ENCODE data around the gene FAM184B.
"Not testable (repeated sequence)": the region's sequence is repeated elsewhere in the genome, so short reads cannot be mapped to it uniquely, and the experiment has no call there.

The FAM184B gene

DNA sequence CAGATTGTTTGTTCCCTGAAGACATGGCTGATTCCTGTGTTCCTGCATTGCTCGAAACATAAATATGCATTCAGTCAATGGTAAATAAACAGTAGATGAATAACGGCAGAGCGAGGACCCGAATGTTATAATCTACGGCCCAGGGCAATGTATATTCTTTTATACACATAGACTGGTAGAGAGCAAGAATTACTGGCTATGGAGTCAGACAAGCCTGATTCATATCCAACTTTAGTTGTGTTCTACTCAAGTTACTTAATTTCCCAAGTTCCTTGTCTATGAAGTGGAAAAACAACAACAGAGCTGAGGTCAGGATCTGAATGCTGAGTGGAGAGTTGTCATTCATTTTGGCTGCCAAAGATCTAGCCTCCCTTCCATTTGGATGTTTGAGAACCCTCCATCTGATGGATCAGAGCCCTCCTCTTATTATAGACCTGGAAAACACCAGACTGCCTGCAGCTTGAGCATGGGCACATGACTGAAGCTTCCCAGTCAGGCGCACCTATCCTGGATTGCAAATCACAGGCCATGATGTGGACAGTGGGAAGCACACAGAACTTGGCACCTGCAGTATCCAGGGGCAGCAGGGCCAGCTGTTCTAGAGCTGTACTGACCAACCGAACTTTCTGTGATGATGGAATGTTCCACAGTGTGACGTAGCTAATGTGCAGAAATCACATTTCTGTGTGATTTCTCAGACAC, 80.1 kb downstream of the FAM184B start:
- WGBS: 91% methylated on average over 8 of the region's 8 CpGs
- Histone ChIP-seq H3K27me3 (ENCODE audit: insufficient read depth, low read length) (no peaks in the 10 kb centered on the region), H3K4me1 (ENCODE audit: insufficient read depth, low read length) (no peaks in the 10 kb centered on the region), H3K9me3 (ENCODE audit: insufficient read depth, low read depth, low read length) (no peaks in the 10 kb centered on the region), H3K9ac (ENCODE audit: low read depth, low read length) (no peak overlapping the region), H3K36me3 (ENCODE audit: insufficient read depth, low read length) (no peaks in the 10 kb centered on the region), H3K27ac (ENCODE audit: low read depth, low read length) (no peak overlapping the region), H3K4me3 (ENCODE audit: low read length) (no peak overlapping the region)

DNA sequence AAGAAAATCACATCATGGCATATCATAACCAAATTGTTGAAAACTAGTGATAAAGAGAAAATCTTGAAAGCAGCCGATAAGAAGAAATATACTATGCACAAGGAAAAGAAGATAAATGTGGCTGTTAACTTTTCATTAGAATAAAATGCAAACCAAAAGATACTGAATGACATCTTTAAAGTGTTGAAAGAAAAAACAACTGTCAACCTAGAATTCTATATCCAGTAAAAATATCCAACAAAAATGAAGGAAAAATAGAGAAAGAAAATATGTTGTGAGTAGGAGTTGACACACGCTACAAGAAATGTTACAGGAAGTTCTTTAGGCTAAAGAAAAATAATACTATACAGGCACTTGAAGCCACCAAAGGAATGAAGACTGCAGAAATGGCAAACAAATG, 82.0 kb downstream of the FAM184B start:
- H3K9me3 ChIP-seq (ENCODE audit: insufficient read depth, low read depth, low read length): no peaks in the 10 kb centered on the region
- H3K27ac ChIP-seq (ENCODE audit: low read depth, low read length): no peak overlapping the region
- no peaks in the 10 kb centered on the region for H3K36me3 ChIP-seq (ENCODE audit: insufficient read depth, low read length)
- no CpG with 5 or more reads among the region's 2 CpGs for WGBS
- H3K9ac ChIP-seq (ENCODE audit: low read depth, low read length): no peak overlapping the region
- no peaks in the 10 kb centered on the region for H3K27me3 ChIP-seq (ENCODE audit: insufficient read depth, low read length)
- H3K4me1 ChIP-seq (ENCODE audit: insufficient read depth, low read length): no peaks in the 10 kb centered on the region
- no peak overlapping the region for H3K4me3 ChIP-seq (ENCODE audit: low read length)

DNA sequence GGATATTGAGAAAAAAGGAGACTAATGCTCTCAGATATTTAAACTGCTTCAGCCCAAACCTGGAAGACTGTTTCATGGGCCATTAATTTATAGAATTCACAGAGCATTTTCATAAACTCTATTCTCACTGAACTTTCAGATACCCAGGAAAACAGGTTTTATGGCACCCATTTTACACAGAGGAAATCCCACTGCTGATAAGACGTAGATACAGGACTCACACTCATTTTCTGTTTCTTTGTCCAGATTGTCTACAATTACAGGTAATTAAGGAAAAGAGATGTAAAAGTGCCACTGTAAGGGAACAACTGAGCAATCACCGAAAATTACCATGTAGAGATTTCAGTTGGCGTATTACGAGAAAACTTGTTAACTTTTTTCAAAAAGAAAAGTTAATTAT, 83.3 kb downstream of the FAM184B start:
- Histone ChIP-seq H3K9me3 (ENCODE audit: insufficient read depth, low read depth, low read length) (no peaks in the 10 kb centered on the region), H3K9ac (ENCODE audit: low read depth, low read length) (no peak overlapping the region)
- WGBS: 91% methylated on average over 2 of the region's 4 CpGs

DNA sequence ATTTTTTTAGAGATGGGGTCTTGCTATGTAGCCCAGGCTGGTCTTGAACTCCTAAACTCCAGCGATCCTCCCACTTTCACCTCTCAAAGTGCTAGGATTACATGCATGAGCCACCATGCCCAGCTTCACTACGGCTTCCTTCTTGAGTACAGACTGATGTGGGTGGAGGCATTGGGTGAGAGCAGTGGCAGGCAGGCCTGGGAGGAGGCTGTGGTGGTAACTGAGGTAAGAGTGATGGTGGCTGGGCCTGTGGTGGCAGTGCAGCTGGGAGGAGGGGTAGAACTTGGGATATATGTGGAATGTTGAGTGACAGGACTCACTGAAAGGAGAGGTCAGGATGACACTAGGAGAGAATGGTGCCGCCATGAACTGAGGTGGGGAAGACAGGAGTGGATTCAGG, 86.1 kb downstream of the FAM184B start:
- no peaks in the 10 kb centered on the region for H3K36me3 ChIP-seq (ENCODE audit: insufficient read depth, low read length)
- WGBS: 94% methylated on average over 3 of the region's 3 CpGs
- H3K27me3 ChIP-seq (ENCODE audit: insufficient read depth, low read length): no peaks in the 10 kb centered on the region
- H3K27ac ChIP-seq (ENCODE audit: low read depth, low read length): no peak overlapping the region
- H3K4me1 ChIP-seq (ENCODE audit: insufficient read depth, low read length): no peaks in the 10 kb centered on the region
- H3K4me3 ChIP-seq (ENCODE audit: low read length): no peak overlapping the region
- no peak overlapping the region for H3K9ac ChIP-seq (ENCODE audit: low read depth, low read length)
- H3K9me3 ChIP-seq (ENCODE audit: insufficient read depth, low read depth, low read length): no peaks in the 10 kb centered on the region

More for the DNA sequence above, 83.3 kb downstream of the FAM184B start:
- Histone ChIP-seq H3K27me3 (ENCODE audit: insufficient read depth, low read length) (no peaks in the 10 kb centered on the region), H3K27ac (ENCODE audit: low read depth, low read length) (no peak overlapping the region), H3K36me3 (ENCODE audit: insufficient read depth, low read length) (no peaks in the 10 kb centered on the region), H3K4me3 (ENCODE audit: low read length) (no peak overlapping the region), H3K4me1 (ENCODE audit: insufficient read depth, low read length) (no peaks in the 10 kb centered on the region)

DNA sequence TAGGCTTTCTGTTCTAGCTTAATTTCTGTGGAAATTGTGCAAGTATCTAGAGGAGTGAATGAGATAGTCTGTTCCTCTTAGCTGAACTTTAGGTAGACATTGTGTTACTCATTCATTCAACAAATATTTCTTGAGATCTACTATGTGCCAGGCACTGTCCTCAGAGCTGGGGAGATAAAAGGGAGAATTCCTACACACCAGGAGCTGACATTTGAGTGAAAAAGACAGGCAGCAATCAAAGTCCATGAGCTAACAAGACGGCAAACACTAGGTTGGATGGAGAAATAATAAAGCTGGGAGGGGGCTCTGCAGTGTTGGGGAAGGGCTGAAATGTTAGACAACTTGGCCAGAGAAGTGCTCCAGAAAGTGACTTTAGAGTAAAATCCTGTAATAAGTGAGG, 86.9 kb downstream of the FAM184B start:
- H3K27me3 ChIP-seq (ENCODE audit: insufficient read depth, low read length): no peaks in the 10 kb centered on the region
- H3K4me3 ChIP-seq (ENCODE audit: low read length): no peak overlapping the region
- no peaks in the 10 kb centered on the region for H3K36me3 ChIP-seq (ENCODE audit: insufficient read depth, low read length)
- H3K27ac ChIP-seq (ENCODE audit: low read depth, low read length): no peak overlapping the region
- no peaks in the 10 kb centered on the region for H3K9me3 ChIP-seq (ENCODE audit: insufficient read depth, low read depth, low read length)
- H3K4me1 ChIP-seq (ENCODE audit: insufficient read depth, low read length): no peaks in the 10 kb centered on the region
- no peak overlapping the region for H3K9ac ChIP-seq (ENCODE audit: low read depth, low read length)
- 47% methylated on average over 1 of the region's 1 CpG for WGBS

DNA sequence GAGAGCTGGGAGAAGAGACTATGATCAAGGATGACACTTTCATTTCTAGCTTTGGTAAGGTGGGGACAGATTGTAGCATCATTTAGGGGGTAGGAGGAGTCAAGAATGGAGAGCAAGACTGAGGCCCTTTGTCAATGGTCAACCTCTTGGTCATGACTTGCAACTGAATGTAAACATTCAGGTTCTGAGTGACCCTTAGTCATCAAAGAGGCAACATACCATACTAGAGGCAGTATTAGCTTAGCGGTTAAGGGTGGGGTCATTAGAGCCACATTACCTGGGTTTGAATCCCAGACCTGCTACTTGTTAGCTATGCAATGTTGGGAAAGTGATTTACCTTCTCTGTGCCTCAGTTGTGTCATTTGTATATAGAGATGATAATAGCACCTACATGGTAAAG, 90.5 kb downstream of the FAM184B start:
- no peaks in the 10 kb centered on the region for H3K4me1 ChIP-seq (ENCODE audit: insufficient read depth, low read length)
- no peak overlapping the region for H3K9ac ChIP-seq (ENCODE audit: low read depth, low read length)
- H3K9me3 ChIP-seq (ENCODE audit: insufficient read depth, low read depth, low read length): no peaks in the 10 kb centered on the region
- H3K27ac ChIP-seq (ENCODE audit: low read depth, low read length): no peak overlapping the region
- no peaks in the 10 kb centered on the region for H3K27me3 ChIP-seq (ENCODE audit: insufficient read depth, low read length)
- H3K36me3 ChIP-seq (ENCODE audit: insufficient read depth, low read length): no peaks in the 10 kb centered on the region
- WGBS: 100% methylated on average over 1 of the region's 1 CpG
- no peak overlapping the region for H3K4me3 ChIP-seq (ENCODE audit: low read length)

DNA sequence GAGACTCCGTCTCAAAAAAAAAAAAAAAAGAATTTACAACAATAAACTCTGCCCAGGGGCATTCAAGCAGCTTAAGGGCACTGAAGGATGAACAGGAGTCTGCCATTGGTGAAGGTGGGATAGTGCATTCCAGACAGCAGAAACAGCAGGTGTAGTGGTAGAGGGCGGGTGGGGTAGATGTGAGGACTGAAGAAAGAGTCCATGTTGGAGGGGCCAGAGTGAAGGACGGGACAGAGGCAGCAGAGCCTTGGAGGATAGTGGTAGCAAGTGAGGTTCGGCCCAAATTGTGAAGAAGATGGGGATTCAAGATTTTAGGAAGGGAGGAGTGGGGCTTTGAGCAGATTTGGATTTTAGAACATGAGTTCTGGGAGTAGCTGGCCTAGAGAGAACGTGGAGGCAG, 91.3 kb downstream of the FAM184B start:
- WGBS: 94% methylated on average over 5 of the region's 5 CpGs
- Histone ChIP-seq H3K9ac (ENCODE audit: low read depth, low read length) (no peak overlapping the region), H3K4me3 (ENCODE audit: low read length) (no peak overlapping the region), H3K9me3 (ENCODE audit: insufficient read depth, low read depth, low read length) (no peaks in the 10 kb centered on the region), H3K27ac (ENCODE audit: low read depth, low read length) (no peak overlapping the region), H3K27me3 (ENCODE audit: insufficient read depth, low read length) (no peaks in the 10 kb centered on the region), H3K4me1 (ENCODE audit: insufficient read depth, low read length) (no peaks in the 10 kb centered on the region), H3K36me3 (ENCODE audit: insufficient read depth, low read length) (no peaks in the 10 kb centered on the region)

DNA sequence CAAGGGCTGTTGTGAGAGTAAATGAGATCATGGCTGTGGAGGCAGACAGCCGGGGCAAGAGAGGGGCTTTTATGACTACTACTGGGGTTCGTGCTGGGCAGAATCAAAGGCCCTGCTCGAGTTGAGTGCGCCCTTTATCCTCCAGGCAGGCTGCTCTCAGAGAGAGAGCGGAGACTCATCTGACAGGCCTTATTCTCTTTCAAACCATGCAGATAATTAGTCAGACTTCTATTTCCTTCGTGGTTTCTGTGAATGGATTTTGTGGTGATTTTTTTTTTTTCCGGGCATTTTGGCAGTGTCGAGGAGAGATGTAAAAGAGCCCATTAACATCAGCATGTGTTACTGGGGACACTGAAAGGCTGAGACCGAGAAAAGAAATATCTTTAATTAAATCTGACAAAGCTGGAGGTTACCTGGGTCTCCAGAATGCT, 93.4 kb downstream of the FAM184B start:
- Histone ChIP-seq H3K9ac (ENCODE audit: low read depth, low read length) (no peak overlapping the region), H3K36me3 (ENCODE audit: insufficient read depth, low read length) (no peaks in the 10 kb centered on the region), H3K27ac (ENCODE audit: low read depth, low read length) (no peak overlapping the region), H3K4me1 (ENCODE audit: insufficient read depth, low read length) (no peaks in the 10 kb centered on the region), H3K9me3 (ENCODE audit: insufficient read depth, low read depth, low read length) (no peaks in the 10 kb centered on the region), H3K27me3 (ENCODE audit: insufficient read depth, low read length) (no peaks in the 10 kb centered on the region), H3K4me3 (ENCODE audit: low read length) (no peak overlapping the region)
- WGBS: 78% methylated on average over 9 of the region's 9 CpGs

DNA sequence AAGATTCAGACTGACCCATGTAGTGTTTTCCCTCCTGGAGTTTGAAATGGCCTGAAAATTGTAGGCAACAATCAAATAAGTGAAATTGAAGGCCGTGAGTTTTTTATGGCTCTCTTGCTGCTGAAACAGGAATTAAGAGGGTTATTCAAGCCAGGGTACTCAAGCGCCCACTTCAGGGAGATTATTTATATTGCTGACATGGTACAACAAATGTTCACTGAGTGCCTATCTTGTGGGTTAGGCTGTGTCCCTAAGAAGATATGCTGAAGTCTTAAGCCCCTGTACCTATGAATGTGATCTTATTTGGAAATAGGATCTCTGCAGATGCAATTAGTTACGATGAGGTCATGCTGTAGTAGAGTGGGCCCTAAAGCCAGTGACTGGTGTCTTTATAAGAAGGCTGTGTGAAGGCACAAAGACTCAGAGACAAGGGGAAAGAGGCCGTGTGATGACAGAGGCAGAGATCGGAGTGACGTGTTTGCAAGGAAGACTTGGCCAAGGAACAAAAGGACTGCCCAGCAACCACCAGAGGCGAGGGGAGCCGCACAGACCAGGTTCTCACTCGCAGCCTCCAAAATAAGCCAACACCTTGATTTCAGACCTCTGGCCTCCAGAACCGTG, 94.1 kb downstream of the FAM184B start:
- 93% methylated on average over 10 of the region's 10 CpGs for WGBS
- no peak overlapping the region for H3K9ac ChIP-seq (ENCODE audit: low read depth, low read length)
- no peaks in the 10 kb centered on the region for H3K9me3 ChIP-seq (ENCODE audit: insufficient read depth, low read depth, low read length)

DNA sequence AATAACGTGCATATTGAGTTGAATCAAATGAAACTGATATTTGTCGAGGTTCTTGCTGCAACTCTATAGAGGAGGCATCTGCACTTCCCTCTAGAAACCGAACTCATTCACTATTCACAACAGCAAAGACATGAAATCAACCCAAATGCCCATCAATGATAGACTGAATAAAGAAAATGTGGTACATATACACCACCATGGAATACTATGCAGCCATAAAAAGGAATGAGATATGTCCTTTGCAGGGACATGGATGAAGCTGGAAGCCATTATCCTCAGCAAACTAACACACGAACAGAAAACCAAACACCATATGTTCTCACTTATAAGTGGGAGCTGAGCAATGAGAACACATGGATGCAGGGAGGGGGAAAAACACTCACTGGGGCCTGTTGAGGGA, 96.8 kb downstream of the FAM184B start:
- H3K36me3 ChIP-seq (ENCODE audit: insufficient read depth, low read length); H3K4me3 ChIP-seq (ENCODE audit: low read length); H3K4me1 ChIP-seq (ENCODE audit: insufficient read depth, low read length); H3K27me3 ChIP-seq (ENCODE audit: insufficient read depth, low read length); H3K27ac ChIP-seq (ENCODE audit: low read depth, low read length); H3K9me3 ChIP-seq (ENCODE audit: insufficient read depth, low read depth, low read length); H3K9ac ChIP-seq (ENCODE audit: low read depth, low read length): not testable (repeated sequence)
- WGBS: 92% methylated on average over 3 of the region's 4 CpGs

More for the DNA sequence above, 94.1 kb downstream of the FAM184B start:
- Histone ChIP-seq H3K36me3 (ENCODE audit: insufficient read depth, low read length) (no peaks in the 10 kb centered on the region), H3K27ac (ENCODE audit: low read depth, low read length) (no peak overlapping the region), H3K27me3 (ENCODE audit: insufficient read depth, low read length) (no peaks in the 10 kb centered on the region), H3K4me1 (ENCODE audit: insufficient read depth, low read length) (no peaks in the 10 kb centered on the region), H3K4me3 (ENCODE audit: low read length) (no peak overlapping the region)

DNA sequence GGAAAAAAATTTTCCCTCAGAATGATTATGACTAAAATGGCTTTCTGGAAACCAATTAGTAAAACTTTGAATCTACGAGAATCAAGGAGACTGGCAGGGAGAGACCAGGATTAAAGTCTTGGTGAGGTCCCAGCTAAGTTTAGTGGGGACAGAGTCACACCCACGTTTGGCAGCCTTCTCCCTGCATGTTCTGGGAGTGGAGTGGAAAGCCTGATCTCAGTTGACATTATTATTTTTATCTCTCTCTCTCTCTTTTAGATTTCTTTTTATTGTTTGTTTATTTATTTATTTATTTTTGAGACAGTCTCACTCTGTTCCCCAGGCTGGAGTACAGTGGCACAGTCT, 99.2 kb downstream of the FAM184B start:
- WGBS: 90% methylated on average over 2 of the region's 2 CpGs

More for the DNA sequence above, 99.2 kb downstream of the FAM184B start:
- Histone ChIP-seq H3K4me1 (ENCODE audit: insufficient read depth, low read length) (no peaks in the 10 kb centered on the region), H3K9me3 (ENCODE audit: insufficient read depth, low read depth, low read length) (no peaks in the 10 kb centered on the region), H3K27me3 (ENCODE audit: insufficient read depth, low read length) (no peaks in the 10 kb centered on the region), H3K4me3 (ENCODE audit: low read length) (no peak overlapping the region), H3K9ac (ENCODE audit: low read depth, low read length) (no peak overlapping the region), H3K27ac (ENCODE audit: low read depth, low read length) (no peak overlapping the region), H3K36me3 (ENCODE audit: insufficient read depth, low read length) (no peaks in the 10 kb centered on the region)
